Uterus (tissue), 4 donors: ENCODE data around the gene PLXND1. TPM values are rescaled to one million over a fixed set of nuclear protein-coding genes. Genes with fewer than 3 reads are reported as not detected.

ENCODE experiments used
- DNase-seq, 2 donors: peaks; one replicate each; pipeline ENCODE4 v3.0.0-alpha.2; 2019 to 2020
- H3K27ac ChIP-seq, 2 donors: fragments of 200-600 bp; sonication (generic); 1 replicate in 1 of 2; 2 replicates in 1 of 2; pipeline ENCODE4 v1.5.1; 2016 to 2018
- H3K27me3 ChIP-seq, 2 donors: fragments of 200-600 bp; sonication (generic); one replicate each; pipeline ENCODE4 v1.5.1; 2018 to 2019; ENCODE audit warnings: control low read depth in 1 of 2
- H3K36me3 ChIP-seq, 2 donors: fragments of 200-600 bp; sonication (generic); one replicate each; pipeline ENCODE4 v1.5.1; 2019; ENCODE audit warnings: control low read depth in 1 of 2
- H3K4me1 ChIP-seq, 2 donors: fragments of 200-600 bp; sonication (generic); one replicate each; pipeline ENCODE4 v1.5.1; 2018 to 2019; ENCODE audit warnings: control low read depth in 1 of 2
- H3K4me3 ChIP-seq, 2 donors: fragments of 200-600 bp; sonication (generic); 1 replicate in 1 of 2; 2 replicates in 1 of 2; pipeline ENCODE4 v1.5.1; 2018 to 2019; ENCODE audit warnings: mild to moderate bottlenecking in 1 of 2
- H3K9me3 ChIP-seq, 2 donors: fragments of 200-600 bp; sonication (generic); one replicate each; pipeline ENCODE4 v1.5.1; 2019; ENCODE audit warnings: control low read depth in 1 of 2
- CTCF ChIP-seq, 4 experiments: fragments of 200-600 bp in 2 of 4; fragments of 450-650 bp in 2 of 4; sonication (generic) in 2 of 4; IDR thresholded peaks; one replicate each; pipeline ENCODE4 v1.5.1; 2016 to 2019; ENCODE audit warnings: antibody characterized with exemption in 4 of 4, mild to moderate bottlenecking in 2 of 4, moderate library complexity in 1 of 4
- POLR2A ChIP-seq, 2 donors: fragments of 450-650 bp; IDR thresholded peaks; one replicate each; pipeline ENCODE4 v1.6.1; 2016; ENCODE audit warnings: antibody characterized with exemption in 2 of 2, mild to moderate bottlenecking in 1 of 2, moderate library complexity in 1 of 2
- intact Hi-C: fragments of 100-400 bp; cut with DNase I; formaldehyde crosslinking; loops from one replicate; pipeline ENCODE4 v1.15.1; 2023; ENCODE audit warnings: low total_unique reads
- total RNA-seq, 4 donors: library from RNA; depleted of rRNA in 3 of 4; stranded (reverse); fragments of >200 nt in 3 of 4; gene quantifications; one replicate each; pipeline versions ENCODE4 v1.1.0 to v1.2.4, GENCODE V29; 2014 to 2023
- donor health status: DM: yes; HTN: yes; CAD: no.

PLXND1 gene
- total RNA-seq, 4 donors from 2014 or later = 54.7 to 343 (median 121) TPM

- intact Hi-C loops = no loop called here
- no peak overlapping the region for H3K4me3 ChIP-seq
- DNase-seq = no peak
- TF ChIP-seq POLR2A (IDR thresholded peaks at IDR 0.05) (no peak), CTCF (IDR thresholded peaks at IDR 0.05) (no peak)
- no peaks in the 10 kb centered on the region for H3K36me3 ChIP-seq
- no peaks in the 10 kb centered on the region for H3K27me3 ChIP-seq
- H3K4me1 ChIP-seq = no peaks in the 10 kb centered on the region
- H3K27ac ChIP-seq = no peak overlapping the region
- no peaks in the 10 kb centered on the region for H3K9me3 ChIP-seq
Measured at GRCh38 chr3:129530251-129530791, 76.2 kb downstream of the PLXND1 start.

DNA sequence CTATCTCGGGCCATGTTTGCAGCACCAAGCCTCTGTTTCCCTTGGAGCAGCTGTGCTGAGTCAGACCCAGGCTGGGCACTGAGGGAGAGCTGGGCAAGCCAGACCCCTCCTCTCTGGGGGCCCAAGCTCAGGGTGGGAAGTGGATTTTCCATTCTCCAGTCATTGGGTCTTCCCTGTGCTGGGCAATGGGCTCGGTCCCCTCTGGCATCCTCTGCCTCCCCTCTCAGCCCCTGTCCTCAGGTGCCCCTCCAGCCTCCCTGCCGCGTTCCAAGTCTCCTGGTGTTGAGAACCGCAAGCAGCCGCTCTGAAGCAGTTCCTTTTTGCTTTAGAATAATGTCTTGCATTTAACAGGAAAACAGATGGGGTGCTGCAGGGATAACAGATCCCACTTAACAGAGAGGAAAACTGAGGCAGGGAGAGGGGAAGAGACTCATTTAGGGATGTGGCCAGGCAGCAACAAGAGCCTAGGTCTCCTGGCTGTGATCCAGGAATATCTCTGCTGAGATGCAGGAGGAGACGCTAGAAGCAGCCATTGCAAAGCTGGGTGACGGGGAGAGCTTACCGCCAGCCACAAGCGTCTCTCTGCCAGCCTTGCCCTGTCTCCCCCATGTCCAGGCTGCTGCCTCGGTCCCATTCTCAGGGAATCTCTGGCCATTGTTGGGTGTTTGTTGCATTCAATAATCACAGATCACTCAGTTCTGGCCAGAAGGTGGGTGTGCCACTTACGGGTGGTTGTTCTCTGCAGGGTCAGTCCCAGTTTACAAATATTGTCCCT, 76.9 kb downstream of the PLXND1 start:
- H3K36me3 ChIP-seq = no peaks in the 10 kb centered on the region
- DNase-seq = no peak
- no peak overlapping the region for H3K4me3 ChIP-seq
- H3K4me1 ChIP-seq = no peaks in the 10 kb centered on the region
- intact Hi-C loops = no loop called here
- TF ChIP-seq POLR2A (IDR thresholded peaks at IDR 0.05) = no peak
- no peak for TF ChIP-seq CTCF (IDR thresholded peaks at IDR 0.05)
- H3K27me3 ChIP-seq = no peaks in the 10 kb centered on the region
- no peaks in the 10 kb centered on the region for H3K9me3 ChIP-seq
- H3K27ac ChIP-seq = no peak overlapping the region

GRCh38 chr3:129528589-129529100, 77.8 kb downstream of the PLXND1 start, which contains the start of gene RHO:
RHO (plus strand) TSS chr3:129528639; CDS start chr3:129528734, 95 bp downstream.
- no peaks in the 10 kb centered on the region for H3K27me3 ChIP-seq
- no peak within 1 kb of the TSS for H3K4me3 ChIP-seq
- no peak within 1 kb of the TSS for H3K27ac ChIP-seq
- no peak for DNase-seq
- intact Hi-C loops = no loop called here
- no peaks in the 10 kb centered on the region for H3K4me1 ChIP-seq
- H3K36me3 ChIP-seq = no peaks in the 10 kb centered on the region
- H3K9me3 ChIP-seq = no peaks in the 10 kb centered on the region
- no peak for TF ChIP-seq CTCF (IDR thresholded peaks at IDR 0.05)
- TF ChIP-seq POLR2A (IDR thresholded peaks at IDR 0.05) = no peak

- H3K9me3 ChIP-seq = no peaks in the 10 kb centered on the region
- TF ChIP-seq CTCF (IDR thresholded peaks at IDR 0.05) (no peak), POLR2A (IDR thresholded peaks at IDR 0.05) (no peak)
- H3K27ac ChIP-seq = no peak overlapping the region
- no peaks in the 10 kb centered on the region for H3K36me3 ChIP-seq
- no peaks in the 10 kb centered on the region for H3K4me1 ChIP-seq
- DNase-seq = no peak
- intact Hi-C loops = no loop called here
- no peak overlapping the region for H3K4me3 ChIP-seq
- H3K27me3 ChIP-seq = no peaks in the 10 kb centered on the region
Measured at GRCh38 chr3:129527262-129527661, 79.2 kb downstream of the PLXND1 start.
